ENCODE results near the gene SLC35D3.

DNA sequence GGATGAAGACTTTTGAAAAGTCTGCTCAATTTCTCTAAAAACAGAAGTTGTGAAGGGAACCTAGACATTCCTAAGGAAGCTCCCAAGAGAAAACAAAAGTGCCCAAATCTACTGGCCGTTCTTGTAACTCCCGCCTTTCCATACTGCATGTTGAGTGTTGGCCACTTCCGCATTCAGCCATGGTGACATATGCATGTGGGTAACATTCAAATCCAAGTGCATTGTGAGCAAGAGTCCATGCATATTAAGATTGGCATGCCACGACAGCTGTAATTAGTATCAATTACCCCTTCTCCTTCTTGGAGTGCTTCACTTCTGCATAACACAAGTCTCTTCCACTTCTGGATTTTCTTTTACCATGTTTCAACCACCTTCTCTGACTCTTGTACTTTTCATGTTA is 8.4 kb downstream of the SLC35D3 start:
- TF ChIP-seq, protein P1, sequence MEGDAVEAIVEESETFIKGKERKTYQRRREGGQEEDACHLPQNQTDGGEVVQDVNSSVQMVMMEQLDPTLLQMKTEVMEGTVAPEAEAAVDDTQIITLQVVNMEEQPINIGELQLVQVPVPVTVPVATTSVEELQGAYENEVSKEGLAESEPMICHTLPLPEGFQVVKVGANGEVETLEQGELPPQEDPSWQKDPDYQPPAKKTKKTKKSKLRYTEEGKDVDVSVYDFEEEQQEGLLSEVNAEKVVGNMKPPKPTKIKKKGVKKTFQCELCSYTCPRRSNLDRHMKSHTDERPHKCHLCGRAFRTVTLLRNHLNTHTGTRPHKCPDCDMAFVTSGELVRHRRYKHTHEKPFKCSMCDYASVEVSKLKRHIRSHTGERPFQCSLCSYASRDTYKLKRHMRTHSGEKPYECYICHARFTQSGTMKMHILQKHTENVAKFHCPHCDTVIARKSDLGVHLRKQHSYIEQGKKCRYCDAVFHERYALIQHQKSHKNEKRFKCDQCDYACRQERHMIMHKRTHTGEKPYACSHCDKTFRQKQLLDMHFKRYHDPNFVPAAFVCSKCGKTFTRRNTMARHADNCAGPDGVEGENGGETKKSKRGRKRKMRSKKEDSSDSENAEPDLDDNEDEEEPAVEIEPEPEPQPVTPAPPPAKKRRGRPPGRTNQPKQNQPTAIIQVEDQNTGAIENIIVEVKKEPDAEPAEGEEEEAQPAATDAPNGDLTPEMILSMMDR (IDR thresholded peaks at IDR 0.05) = no peak
- TF ChIP-seq POLR2AphosphoS5 (IDR thresholded peaks at IDR 0.05) = no peak
- no peak for TF ChIP-seq EP300 (IDR thresholded peaks at IDR 0.05)
